Cardiac fibroblast (primary cell): ENCODE measurements around the gene EP300.
"Not testable (repeated sequence)": the region's sequence is repeated elsewhere in the genome, so short reads cannot be mapped to it uniquely, and the experiment has no call there.

Source experiments
- DNase-seq, 2 donors: peaks; one replicate each; pipeline versions ENCODE4 v3.0.0 to v3.0.0-alpha.2; 2010; ENCODE audit warnings: low read depth in 2 of 2
- H3K4me3 ChIP-seq, 2 donors: replicated peaks in 1 of 2; 1 replicate in 1 of 2; 2 replicates in 1 of 2; pipeline ENCODE4 v1.5.1; 2011; ENCODE audit warnings: low read depth in 2 of 2, low read length in 2 of 2, mild to moderate bottlenecking in 2 of 2, moderate library complexity in 1 of 2
- CTCF ChIP-seq: IDR thresholded peaks from one replicate; pipeline ENCODE4 v1.5.1; 2011; ENCODE audit warnings: low read depth, mild to moderate bottlenecking, low read length, inconsistent platforms

Gene EP300

GRCh38 chr22:41092023-41092817 is at the start of gene EP300:
TSS of gene EP300 (plus strand) at chr22:41092592. CDS start at chr22:41093005, 413 bp downstream.
- peak; percentile 26 for TF ChIP-seq CTCF
- peak; percentile 74 to 79 for DNase-seq
- peak within 1 kb of the TSS; percentile 80 to 88 for H3K4me3 ChIP-seq

GRCh38 chr22:41043722-41044121 is 48.7 kb upstream of the EP300 start:
- no peak overlapping the region for H3K4me3 ChIP-seq
- no peak for TF ChIP-seq CTCF
- DNase-seq = no peak

GRCh38 chr22:41045575-41045974 is 46.8 kb upstream of the EP300 start:
- DNase-seq = not testable (repeated sequence)

GRCh38 chr22:41047801-41048211 is 44.6 kb upstream of the EP300 start:
- no peak for TF ChIP-seq CTCF
- peak in 1 of 2 donors; percentile 22 for DNase-seq
- no peak overlapping the region for H3K4me3 ChIP-seq

More at GRCh38 chr22:41045575-41045974, 46.8 kb upstream of the EP300 start:
- H3K4me3 ChIP-seq = not testable (repeated sequence)

- DNase-seq, H3K4me3 ChIP-seq: not testable (repeated sequence)
Observed at GRCh38 chr22:41048345-41048744, 44.0 kb upstream of the EP300 start.

- H3K4me3 ChIP-seq = no peak overlapping the region
- DNase-seq = peak; percentile 57 to 87
- no peak for TF ChIP-seq CTCF
Observed at GRCh38 chr22:41048791-41049717, 43.3 kb upstream of the EP300 start.

- H3K4me3 ChIP-seq, DNase-seq: not testable (repeated sequence)
Observed at GRCh38 chr22:41049795-41050194, 42.6 kb upstream of the EP300 start.

GRCh38 chr22:41050883-41051282 is 41.5 kb upstream of the EP300 start:
- TF ChIP-seq CTCF = no peak
- H3K4me3 ChIP-seq = no peak overlapping the region
- no peak for DNase-seq
